GM18505 (cell line): ENCODE measurements around the gene MINPP1.

Experiments used
- ATAC-seq: cut with Tn5 transposase; IDR thresholded peaks from one replicate; pipeline ENCODE4 v1.9.1; 2021; ENCODE audit not compliant: unreplicated experiment
- POLR2A ChIP-seq: IDR thresholded peaks from 4 replicates; pipeline ENCODE4 v1.6.1; 2011; ENCODE audit warnings: borderline replicate concordance; ENCODE audit not compliant: insufficient read depth, insufficient read length; ENCODE audit errors: extremely low read depth

The MINPP1 gene

DNA sequence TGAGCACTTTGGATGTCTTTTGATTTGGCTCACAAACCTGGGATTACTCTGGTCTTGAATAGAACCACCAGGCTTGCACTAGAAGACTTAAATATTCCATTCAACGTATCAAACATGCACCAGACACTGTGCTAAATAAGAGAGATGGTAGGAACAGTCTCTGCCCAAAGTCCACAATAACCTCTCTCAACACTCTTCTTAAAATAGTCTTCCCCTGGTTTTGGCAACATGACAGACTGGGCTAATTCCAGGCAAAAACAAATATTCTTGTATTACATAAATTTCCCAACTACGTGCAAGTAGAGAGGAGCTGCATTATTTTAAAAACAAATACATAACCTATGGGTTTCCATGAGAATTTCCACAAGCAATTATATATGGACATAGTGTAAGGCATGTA lies 90.2 kb downstream of the MINPP1 start:
- no peak for TF ChIP-seq POLR2A
- ATAC-seq = no peak

GRCh38 chr10:87596351-87596750 lies 91.7 kb downstream of the MINPP1 start:
- TF ChIP-seq POLR2A = no peak
- no peak for ATAC-seq

- ATAC-seq = no peak
- TF ChIP-seq POLR2A = no peak
These were observed 94.0 kb downstream of the MINPP1 start for GRCh38 chr10:87598700-87599099.

GRCh38 chr10:87600581-87600980 lies 95.9 kb downstream of the MINPP1 start:
- ATAC-seq = no peak
- TF ChIP-seq POLR2A = no peak
